GM19463 (cell line): Measurements from ENCODE around the gene SLC49A3.
"Not testable (repeated sequence)": the region's sequence is repeated elsewhere in the genome, so short reads cannot be mapped to it uniquely, and the experiment has no call there.

ENCODE experiments used
- ATAC-seq: cut with Tn5 transposase; IDR thresholded peaks from one replicate; pipeline ENCODE4 v1.9.1; 2021; ENCODE audit warnings: mild to moderate bottlenecking, moderate library complexity; ENCODE audit not compliant: unreplicated experiment

Gene SLC49A3

DNA sequence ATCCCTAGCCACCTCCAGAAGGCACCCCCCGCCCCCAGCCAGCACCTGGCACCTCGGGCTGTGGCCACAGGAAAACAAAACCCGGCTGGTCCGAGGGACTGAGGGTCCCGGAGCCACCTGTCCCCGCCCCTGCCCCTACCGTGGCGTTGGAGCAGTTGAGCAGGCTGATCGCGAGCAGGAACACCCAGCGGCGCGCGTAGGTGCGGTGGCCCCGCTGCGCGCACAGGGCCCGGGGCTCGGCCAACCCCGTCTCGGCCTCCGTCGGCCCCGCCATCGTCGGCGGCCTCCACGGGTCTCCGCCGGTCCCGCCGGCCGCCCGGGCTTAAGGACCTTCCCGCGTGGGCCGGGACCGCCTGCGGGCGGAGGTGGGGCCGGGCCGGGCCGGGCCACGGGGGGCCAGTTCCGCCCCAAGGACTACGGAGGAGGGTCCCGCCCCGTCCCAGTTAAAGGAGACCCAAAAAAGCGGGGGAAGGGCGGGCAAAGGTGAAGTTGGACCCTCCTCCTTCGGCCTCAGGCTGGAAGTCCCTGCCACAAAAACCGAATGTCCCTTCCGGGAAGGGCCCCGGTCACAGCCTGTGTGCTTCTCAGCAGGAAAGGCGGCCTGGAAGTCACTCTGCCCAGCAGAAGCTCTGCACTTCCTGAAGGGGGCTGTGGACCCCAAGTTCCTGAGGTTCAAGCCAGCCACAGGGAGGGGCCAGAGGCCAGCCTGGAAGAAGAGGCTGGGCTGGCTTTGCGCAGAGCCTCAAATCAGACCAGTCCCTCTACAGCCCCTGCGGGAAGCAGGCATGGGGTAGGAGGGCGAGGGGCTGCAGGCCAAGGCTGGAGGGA, at the start of gene SLC49A3:
TSS of gene SLC49A3 (minus strand) at position 298 of the 828 bp plus-strand sequence. CDS start at position 274, 24 bp downstream.
- peak; percentile 38 for ATAC-seq

DNA sequence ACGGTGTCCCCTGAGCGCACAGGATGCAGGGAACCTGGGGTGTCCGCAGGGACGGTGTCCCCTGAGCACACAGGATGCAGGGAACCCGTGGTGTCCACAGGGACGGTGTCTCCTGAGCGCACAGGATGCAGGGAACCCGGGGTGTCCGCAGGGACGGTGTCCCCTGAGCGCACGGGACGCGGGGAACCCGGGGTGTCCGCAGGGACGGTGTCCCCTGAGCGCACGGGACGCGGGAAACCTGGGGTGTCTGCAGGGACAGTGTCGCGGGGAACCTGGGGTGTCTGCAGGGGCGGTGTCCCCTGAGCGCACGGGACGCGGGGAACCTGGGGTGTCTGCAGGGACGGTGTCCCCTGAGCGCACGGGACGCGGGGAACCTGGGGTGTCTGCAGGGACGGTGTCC, 47.6 kb upstream of the SLC49A3 start:
- not testable (repeated sequence) for ATAC-seq

- ATAC-seq = no peak
Measured at GRCh38 chr4:735583-735982, 46.6 kb upstream of the SLC49A3 start.

GRCh38 chr4:734951-735350, 46.0 kb upstream of the SLC49A3 start:
- ATAC-seq = no peak

DNA sequence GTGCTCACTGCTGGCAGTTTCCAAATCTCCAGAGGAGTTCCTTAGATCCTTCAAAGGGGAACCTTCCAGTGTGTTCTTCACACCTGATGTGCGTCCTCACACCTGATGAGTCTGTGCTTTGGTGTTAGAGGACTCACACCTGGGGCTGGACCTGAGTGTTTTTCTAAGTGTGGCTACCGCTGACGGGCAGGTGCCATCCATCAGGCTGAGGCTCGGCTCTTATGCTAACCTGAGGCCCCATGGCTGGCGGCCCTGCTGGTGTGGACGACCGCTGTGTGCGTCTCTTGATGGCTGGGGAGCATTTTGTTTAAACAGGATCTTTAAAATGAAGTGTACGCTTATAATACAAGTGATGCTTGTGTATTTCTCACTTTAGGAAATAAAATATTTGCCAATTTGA, 45.1 kb upstream of the SLC49A3 start:
- no peak for ATAC-seq

DNA sequence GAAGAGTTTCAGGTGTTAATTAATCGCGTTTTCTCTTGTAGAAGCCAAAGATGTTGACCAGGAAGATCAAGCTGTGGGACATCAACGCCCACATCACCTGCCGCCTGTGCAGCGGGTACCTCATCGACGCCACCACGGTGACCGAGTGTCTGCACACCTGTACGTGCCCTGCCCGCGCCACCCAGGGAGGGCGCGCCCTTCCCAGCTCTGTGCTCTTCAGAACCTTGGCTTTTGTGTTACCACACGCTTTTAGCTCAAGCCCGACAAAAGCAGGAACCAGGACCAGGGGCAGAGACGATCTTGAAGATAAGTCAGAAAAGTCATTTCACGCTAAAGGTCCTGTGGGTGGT, 44.7 kb upstream of the SLC49A3 start:
- ATAC-seq = no peak

DNA sequence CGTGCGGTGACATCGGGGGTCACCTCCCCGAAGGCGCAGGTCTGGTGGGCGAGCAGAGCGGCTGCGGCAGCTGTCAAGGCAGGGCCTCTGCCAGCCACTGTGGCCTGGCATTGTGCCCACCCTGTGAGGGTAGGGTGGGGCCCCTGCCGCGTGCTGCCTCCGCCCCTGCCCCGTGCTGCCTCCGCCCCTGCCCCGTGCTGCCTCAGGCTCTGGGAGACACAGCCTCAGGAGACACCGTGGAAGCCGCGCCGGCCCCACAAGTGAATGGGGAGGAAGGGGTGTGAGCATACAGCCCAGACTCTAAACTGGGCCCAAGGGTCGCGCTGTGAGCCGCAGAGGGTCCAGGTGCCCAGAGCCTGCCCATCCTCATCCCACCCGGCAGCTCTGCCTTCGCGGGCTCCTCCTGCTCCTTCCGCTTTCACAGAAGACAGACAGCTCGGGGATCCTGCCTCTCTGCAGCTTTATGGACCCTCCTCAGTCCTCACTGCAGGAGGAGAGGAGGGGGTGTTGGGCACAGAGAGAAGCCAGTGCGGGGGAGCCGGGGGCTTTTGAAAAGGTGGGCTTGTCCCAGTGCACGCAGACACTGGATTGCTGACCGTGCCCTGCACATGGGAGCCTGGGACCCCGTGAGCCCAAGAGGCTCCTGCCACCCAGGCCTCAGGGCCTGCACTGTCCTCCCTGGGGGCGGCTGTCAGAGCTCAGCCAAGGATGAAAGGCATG, 44.1 kb upstream of the SLC49A3 start:
- no peak for ATAC-seq

GRCh38 chr4:732486-732885, 43.5 kb upstream of the SLC49A3 start:
- no peak for ATAC-seq

DNA sequence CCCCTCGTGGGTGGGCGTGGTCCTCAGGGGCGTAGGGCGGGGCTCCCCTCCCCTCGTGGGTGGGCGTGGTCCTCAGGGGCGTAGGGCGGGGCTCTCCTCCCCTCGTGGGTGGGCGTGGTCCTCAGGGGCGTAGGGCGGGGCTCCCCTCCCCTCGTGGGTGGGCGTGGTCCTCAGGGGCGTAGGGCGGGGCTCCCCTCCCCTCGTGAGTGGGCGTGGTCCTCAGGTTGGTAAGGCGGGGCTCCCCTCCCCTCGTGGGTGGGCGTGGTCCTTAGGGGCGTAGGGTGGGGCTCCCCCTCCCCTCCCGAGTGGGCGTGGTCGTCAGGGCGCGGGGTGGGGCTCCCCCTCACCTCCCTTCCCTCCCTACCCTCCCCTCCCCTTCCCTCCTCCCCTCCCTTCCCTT, 43.0 kb upstream of the SLC49A3 start:
- not testable (repeated sequence) for ATAC-seq

DNA sequence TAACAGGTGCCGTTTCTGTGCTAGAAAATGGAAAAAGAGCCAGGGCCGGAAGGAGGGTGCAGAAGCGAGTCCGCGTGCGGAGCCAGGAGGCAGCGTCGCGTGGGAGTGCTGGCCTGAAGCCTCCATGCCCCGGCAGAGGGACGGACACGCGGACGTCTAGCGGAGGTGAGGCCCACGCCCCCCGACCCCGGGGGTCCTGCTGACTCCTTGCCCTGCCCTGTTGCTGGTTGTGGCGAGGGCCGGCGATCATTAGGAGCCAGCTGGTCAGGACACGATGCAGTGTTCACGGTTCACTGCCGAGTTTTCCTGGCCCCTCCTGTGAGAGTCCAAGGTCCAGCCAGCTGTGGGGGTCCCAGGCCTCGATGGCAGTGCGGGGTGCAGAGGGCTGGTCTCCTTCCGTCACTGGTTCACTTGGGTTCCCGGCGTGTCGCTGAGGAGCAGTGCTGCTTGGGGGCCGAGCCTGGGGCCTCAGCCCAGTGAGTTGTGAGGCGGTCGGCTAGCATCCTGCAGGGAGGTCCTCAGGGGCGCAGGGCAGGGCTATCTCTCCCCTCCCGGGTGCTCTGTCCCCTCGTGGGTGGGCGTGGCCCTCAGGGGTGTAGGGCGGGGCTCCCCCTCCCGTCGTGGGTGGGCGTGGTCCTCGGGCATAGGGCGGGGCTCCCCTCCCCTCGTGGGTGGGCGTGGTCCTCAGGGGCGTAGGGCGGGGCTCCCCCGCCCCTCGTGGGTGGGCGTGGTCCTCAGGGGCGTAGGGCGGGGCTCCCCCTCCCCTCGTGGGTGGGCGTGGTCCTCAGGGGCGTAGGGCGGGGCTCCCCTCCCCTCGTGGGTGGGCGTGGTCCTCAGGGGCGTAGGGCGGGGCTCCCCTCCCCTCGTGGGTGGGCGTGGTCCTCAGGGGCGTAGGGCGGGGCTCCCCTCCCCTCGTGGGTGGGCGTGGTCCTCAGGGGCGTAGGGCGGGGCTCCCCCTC, 42.3 kb upstream of the SLC49A3 start:
- not testable (repeated sequence) for ATAC-seq

GRCh38 chr4:730511-730910, 41.6 kb upstream of the SLC49A3 start:
- no peak for ATAC-seq

DNA sequence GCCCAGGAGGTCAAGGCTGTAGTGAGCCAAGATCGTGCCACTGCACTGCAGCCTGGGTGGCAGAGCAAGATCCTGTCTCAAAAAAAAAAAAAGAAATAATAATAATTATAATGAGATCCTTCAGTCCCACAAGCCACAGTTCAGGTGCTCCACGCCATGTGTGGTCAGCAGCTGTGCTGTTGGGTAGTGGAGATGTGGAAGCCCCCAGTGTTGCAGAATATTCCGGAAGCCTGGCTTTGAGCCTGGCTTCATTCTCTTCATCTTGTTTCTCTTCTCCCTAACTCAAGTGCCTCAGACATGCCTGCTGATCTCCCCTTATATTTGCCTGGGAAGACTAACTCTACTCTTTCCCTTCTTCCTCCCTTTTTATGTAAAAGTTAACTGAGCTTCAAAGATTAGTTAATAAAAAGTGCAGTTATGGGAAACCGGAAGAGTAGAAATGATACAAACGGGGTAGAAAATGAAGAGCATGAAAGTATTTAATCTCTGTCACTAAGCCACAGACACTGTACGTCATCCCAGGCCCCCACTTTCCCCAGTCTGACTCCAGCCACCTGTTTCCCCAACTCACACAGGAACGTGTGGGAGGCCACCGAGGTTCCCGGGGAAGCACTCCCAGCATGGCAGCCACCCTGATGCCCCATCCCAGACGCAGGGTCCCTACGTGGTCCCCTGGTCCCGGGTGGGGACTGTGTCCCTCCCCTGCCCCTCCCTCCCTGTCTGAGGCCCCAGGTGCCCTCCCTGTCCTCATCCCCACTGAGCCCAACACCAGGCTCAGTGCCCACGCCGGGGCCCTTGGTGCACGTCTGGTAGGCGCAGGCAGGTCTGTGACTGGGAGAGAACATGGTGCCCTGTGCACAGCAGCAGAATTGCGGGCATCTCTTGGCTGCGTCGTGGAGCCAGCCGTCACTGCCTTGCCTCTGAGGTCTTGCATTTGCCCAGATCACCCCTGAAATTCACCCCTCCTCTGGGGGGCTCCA, 40.7 kb upstream of the SLC49A3 start:
- ATAC-seq = no peak

DNA sequence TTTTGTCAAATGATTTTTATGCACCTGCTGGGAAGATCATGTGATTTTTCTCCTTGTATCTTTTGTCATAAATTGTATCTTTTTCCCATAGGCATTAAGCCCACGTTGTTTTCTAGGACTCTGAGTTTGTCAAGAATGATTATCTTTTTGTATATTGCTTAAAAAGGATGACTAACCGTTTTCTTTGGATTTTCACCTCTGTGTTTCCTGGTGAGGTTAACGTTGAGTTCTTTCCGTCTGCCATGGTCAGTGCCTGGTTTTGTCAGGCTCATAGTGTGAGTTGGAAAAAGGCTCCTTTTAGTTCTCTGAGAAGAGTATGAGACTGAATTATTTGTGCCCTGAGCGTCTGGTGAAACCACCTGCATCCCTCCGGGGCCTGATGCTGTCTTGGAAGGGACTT, 38.6 kb upstream of the SLC49A3 start:
- ATAC-seq = no peak

- ATAC-seq = no peak
Measured at GRCh38 chr4:726838-727237, 37.9 kb upstream of the SLC49A3 start.

DNA sequence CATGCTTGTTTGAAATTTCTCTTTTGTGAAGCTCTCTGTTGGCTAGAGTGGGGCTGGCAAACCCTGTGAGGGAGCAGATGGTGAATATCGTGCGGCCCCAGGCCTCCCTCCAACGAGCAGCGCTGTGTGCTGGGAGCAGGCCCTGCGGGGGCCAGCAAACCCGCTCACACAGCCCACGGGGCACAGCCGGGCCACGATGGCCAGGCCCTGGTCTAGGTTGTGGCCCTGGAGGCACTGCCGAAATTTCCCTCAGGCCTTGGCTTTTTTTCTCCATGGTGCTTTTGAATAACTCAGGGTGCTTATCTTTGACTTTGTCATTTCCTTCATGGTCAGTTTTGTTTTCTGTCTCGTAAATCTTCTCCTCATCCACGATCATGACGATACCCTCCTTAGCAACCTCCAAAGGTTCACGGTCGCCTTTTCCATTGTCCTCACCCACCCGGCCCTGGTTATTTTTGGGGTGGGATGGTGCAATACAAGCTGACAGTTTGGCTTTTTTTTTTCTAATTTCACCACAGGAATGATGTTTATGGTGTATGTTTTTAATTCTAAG, 37.4 kb upstream of the SLC49A3 start:
- no peak for ATAC-seq

- no peak for ATAC-seq
Measured at GRCh38 chr4:725391-726234, 36.7 kb upstream of the SLC49A3 start.

- ATAC-seq = no peak
Measured at GRCh38 chr4:723751-724530, 35.0 kb upstream of the SLC49A3 start.

GRCh38 chr4:722851-723360, 34.0 kb upstream of the SLC49A3 start:
- ATAC-seq = no peak
